ENCODE measurements around the gene AMER1.

GRCh38 chrX:64196606-64197005 is 8.9 kb downstream of the AMER1 start:
- TF ChIP-seq PPARA (CRISPR knock-in tag; IDR thresholded peaks at IDR 0.05; ENCODE audit: borderline replicate concordance) (no peak), ESRRG (CRISPR knock-in tag; IDR thresholded peaks at IDR 0.05) (no peak), ZNF70 (CRISPR knock-in tag; IDR thresholded peaks at IDR 0.05) (no peak), PATZ1 (CRISPR knock-in tag; IDR thresholded peaks at IDR 0.05; ENCODE audit: borderline replicate concordance) (no peak), CREB5 (CRISPR knock-in tag; IDR thresholded peaks at IDR 0.05; ENCODE audit: low read depth) (no peak), ZFP3 (CRISPR knock-in tag; IDR thresholded peaks at IDR 0.05) (no peak), ZFP30 (CRISPR knock-in tag; IDR thresholded peaks at IDR 0.05) (no peak)
